ENCODE results near the gene USP17L27.
"Not testable (repeated sequence)": the region's sequence is repeated elsewhere in the genome, so short reads cannot be mapped to it uniquely, and the experiment has no call there.

Gene USP17L27, protein sequence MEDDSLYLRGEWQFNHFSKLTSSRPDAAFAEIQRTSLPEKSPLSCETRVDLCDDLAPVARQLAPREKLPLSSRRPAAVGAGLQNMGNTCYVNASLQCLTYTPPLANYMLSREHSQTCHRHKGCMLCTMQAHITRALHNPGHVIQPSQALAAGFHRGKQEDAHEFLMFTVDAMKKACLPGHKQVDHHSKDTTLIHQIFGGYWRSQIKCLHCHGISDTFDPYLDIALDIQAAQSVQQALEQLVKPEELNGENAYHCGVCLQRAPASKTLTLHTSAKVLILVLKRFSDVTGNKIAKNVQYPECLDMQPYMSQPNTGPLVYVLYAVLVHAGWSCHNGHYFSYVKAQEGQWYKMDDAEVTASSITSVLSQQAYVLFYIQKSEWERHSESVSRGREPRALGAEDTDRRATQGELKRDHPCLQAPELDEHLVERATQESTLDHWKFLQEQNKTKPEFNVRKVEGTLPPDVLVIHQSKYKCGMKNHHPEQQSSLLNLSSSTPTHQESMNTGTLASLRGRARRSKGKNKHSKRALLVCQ

GRCh38 chr4:9343848-9344247 is at the start of gene USP17L27:
Gene USP17L27, plus strand, starts transcription at chr4:9344148. Its CDS starts 0 bp downstream, at chr4:9344148.
- DNase-seq: not testable (repeated sequence)

DNA sequence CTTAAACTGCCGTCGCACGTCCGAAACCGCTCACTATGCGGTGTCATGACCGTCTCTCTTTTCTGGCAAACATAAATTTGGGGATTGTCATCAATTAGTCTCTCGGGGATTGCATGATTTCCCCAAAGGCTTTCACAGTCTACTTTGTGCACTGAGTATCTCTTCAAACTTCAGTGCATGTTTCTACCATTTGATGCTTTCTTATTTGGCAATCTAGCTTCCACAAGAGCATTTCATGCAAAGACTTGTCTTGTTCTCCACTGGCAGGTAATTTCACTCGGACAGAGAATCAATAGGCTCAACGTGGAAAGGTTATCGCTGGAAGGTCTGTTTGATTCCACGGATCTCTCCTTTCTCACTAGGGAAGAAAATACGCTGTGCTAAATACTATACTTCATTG is 19.8 kb upstream of the USP17L27 start:
- DNase-seq: not testable (repeated sequence)

GRCh38 chr4:9324865-9325264 is 19.1 kb upstream of the USP17L27 start, which contains the start of gene USP17L24:
Gene USP17L24, plus strand, starts transcription at chr4:9325165. Its CDS starts 0 bp downstream, at chr4:9325165.
- DNase-seq: not testable (repeated sequence)

GRCh38 chr4:9329611-9330010 is 14.3 kb upstream of the USP17L27 start, which contains the start of gene USP17L25:
Gene USP17L25, plus strand, starts transcription at chr4:9329911. Its CDS starts 0 bp downstream, at chr4:9329911.
- not testable (repeated sequence) for DNase-seq

- DNase-seq: not testable (repeated sequence)
These were observed 9.6 kb upstream of the USP17L27 start, which contains the start of gene USP17L26 for GRCh38 chr4:9334358-9334757. Gene USP17L26, plus strand, starts transcription at chr4:9334658. Its CDS starts 0 bp downstream, at chr4:9334658.

DNA sequence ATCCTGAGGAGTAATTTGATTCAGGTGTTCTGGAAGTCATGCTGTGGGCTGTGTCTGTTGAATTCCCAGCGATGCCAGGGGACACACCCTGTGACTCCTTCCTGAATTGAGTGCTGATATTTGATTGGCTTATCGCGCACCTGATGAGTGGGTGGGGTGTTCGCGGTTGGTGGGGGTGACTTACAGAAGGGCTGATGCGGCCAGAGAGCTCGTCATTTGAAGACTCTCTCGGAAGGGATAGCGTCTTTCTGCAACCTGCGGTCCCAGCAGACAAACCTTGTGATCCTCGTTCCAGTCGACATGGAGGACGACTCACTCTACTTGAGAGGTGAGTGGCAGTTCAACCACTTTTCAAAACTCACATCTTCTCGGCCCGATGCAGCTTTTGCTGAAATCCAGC is 4.8 kb upstream of the USP17L27 start, which contains the start of gene USP17L5:
TSS of gene USP17L5 (plus strand) at position 301 of the 400 bp plus-strand sequence. CDS start at position 301, 0 bp downstream.
- DNase-seq: not testable (repeated sequence)

DNA sequence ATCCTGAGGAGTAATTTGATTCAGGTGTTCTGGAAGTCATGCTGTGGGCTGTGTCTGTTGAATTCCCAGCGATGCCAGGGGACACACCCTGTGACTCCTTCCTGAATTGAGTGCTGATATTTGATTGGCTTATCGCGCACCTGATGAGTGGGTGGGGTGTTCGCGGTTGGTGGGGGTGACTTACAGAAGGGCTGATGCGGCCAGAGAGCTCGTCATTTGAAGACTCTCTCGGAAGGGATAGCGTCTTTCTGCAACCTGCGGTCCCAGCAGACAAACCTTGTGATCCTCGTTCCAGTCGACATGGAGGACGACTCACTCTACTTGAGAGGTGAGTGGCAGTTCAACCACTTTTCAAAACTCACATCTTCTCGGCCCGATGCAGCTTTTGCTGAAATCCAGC is 4.6 kb downstream of the USP17L27 start, which contains the start of gene USP17L28:
TSS of gene USP17L28 (plus strand) at position 301 of the 400 bp plus-strand sequence. CDS start at position 301, 0 bp downstream.
- not testable (repeated sequence) for DNase-seq

- DNase-seq: not testable (repeated sequence)
These were observed 6.9 kb downstream of the USP17L27 start for GRCh38 chr4:9350866-9351265.

DNA sequence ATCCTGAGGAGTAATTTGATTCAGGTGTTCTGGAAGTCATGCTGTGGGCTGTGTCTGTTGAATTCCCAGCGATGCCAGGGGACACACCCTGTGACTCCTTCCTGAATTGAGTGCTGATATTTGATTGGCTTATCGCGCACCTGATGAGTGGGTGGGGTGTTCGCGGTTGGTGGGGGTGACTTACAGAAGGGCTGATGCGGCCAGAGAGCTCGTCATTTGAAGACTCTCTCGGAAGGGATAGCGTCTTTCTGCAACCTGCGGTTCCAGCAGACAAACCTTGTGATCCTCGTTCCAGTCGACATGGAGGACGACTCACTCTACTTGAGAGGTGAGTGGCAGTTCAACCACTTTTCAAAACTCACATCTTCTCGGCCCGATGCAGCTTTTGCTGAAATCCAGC is 9.4 kb downstream of the USP17L27 start, which contains the start of gene USP17L29:
TSS of gene USP17L29 (plus strand) at position 301 of the 400 bp plus-strand sequence. CDS start at position 301, 0 bp downstream.
- not testable (repeated sequence) for DNase-seq

DNA sequence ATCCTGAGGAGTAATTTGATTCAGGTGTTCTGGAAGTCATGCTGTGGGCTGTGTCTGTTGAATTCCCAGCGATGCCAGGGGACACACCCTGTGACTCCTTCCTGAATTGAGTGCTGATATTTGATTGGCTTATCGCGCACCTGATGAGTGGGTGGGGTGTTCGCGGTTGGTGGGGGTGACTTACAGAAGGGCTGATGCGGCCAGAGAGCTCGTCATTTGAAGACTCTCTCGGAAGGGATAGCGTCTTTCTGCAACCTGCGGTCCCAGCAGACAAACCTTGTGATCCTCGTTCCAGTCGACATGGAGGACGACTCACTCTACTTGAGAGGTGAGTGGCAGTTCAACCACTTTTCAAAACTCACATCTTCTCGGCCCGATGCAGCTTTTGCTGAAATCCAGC is 18.9 kb downstream of the USP17L27 start, which contains the start of gene USP17L30:
TSS of gene USP17L30 (plus strand) at position 301 of the 400 bp plus-strand sequence. CDS start at position 301, 0 bp downstream.
- not testable (repeated sequence) for DNase-seq

DNA sequence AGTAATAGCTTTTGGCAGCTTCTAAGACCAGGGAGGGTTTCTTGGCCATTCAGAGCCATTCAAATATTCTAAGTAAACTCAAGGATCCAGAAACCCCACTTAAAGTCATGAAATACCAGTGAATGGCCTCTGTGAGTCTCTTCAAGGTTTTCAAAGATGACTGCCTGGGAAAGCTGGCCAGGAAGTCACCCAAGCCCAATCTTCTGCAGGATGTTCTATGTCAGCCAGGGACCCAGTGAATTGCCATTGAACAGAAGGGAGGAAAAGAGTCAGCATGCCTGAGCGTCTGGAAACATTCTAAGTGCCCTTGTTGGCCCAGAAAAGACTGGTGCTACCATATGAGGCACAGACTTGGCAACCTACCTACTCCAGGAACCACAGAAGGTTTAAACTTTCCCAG is 35.9 kb downstream of the USP17L27 start:
- not testable (repeated sequence) for DNase-seq

- DNase-seq: not testable (repeated sequence)
These were observed 37.1 kb downstream of the USP17L27 start for GRCh38 chr4:9381012-9381534.

DNA sequence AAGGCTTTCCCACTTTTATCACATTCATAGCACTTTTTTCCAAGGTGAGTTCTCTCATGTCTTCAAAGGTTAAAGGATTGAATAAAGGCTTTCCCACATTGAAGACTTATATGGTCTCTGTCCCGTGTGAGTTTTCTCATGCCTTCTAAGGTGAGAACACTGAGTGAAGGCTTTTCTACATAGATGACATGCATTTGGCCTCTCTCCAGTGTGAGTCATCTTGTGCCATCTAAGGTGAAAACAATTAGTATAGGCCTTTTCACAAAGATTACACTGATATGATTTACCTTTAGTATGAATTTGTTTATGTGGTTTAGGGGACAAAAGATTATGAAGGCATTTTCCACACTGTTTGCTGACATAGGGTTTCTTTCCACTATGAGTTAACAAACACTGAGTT is 40.2 kb downstream of the USP17L27 start:
- no peak for DNase-seq

DNA sequence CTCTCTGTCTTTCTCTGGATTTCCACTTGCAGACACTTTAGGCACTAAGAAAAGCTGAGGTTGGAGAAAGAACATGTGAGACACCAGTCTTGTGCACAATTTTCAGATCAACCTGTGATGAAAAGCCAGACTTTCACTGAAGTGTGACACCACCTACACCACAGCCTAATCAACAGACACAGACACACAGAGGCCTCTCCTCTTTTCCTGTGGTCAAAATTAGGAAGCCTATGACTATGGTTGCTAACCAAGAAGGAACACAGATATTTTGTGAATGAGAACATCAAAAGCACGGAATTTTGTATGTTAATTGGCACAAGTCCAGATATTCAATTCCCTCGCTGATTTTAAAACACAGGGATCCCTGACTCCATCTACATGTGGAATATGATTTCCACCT is 45.1 kb downstream of the USP17L27 start:
- not testable (repeated sequence) for DNase-seq

Data from NCI-H2171 treated with DMSO at 0.1 percent for 48 hours (cell line).